Progenitor cell of endocrine pancreas (in vitro differentiated cells): ENCODE results near the gene UNC93B1. TPM values are rescaled to one million over a fixed set of nuclear protein-coding genes. Genes with fewer than 3 reads are reported as not detected.

ENCODE experiments used
- DNase-seq: peaks from one replicate; pipeline ENCODE4 v3.0.0; 2021; ENCODE audit warnings: low spot score; ENCODE audit not compliant: unreplicated experiment
- H3K27ac Mint-ChIP-seq: 2 replicates; pipeline ENCODE4 v1.8.0; 2021; ENCODE audit warnings: mild to moderate bottlenecking, moderate library complexity, mixed read lengths
- H3K27me3 Mint-ChIP-seq: 2 replicates; pipeline ENCODE4 v1.8.0; 2021; ENCODE audit warnings: mixed read lengths
- H3K36me3 Mint-ChIP-seq: 2 replicates; pipeline ENCODE4 v1.8.0; 2022; ENCODE audit warnings: mixed read lengths; ENCODE audit not compliant: insufficient read depth
- H3K4me1 Mint-ChIP-seq: 2 replicates; pipeline ENCODE4 v1.8.0; 2021; ENCODE audit warnings: low read depth, mixed read lengths
- H3K4me3 Mint-ChIP-seq: 2 replicates; pipeline ENCODE4 v1.8.0; 2021; ENCODE audit warnings: low read depth, mild to moderate bottlenecking, moderate library complexity, mixed read lengths
- H3K9me3 Mint-ChIP-seq: 2 replicates; pipeline ENCODE4 v1.8.0; 2021; ENCODE audit warnings: low read depth, mixed read lengths
- total RNA-seq: library from RNA; stranded (reverse); gene quantifications from 2 replicates; pipeline ENCODE4 v1.2.1, GENCODE V29; 2021
- TF ChIP-seq, protein P1 (sequence below): fragments of 200-600 bp; sonication (generic); IDR thresholded peaks from one replicate; pipeline ENCODE4 v1.5.0; 2021; ENCODE audit warnings: antibody characterized with exemption, mild to moderate bottlenecking; ENCODE audit not compliant: unreplicated experiment

Gene UNC93B1
- total RNA-seq, 1 donor from 2014 or later, result 8.0 TPM

DNA sequence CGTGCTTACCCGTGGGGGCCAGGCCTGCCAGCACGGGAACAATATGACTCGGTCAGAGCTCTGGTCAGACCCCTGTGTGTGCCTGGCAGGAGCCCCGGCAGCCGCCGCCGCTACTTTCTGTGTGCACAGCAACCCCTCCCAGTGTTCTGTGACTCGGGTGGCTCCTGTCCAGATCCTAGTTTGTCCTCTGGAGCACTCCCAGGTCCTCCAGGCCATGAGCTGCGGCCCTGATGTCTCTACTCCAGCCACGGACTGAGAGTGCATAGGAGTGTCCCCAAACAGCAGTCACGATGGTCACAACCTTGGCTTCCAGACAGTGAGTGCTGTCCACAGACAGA is 29.8 kb upstream of the UNC93B1 start:
- Mint-ChIP-seq H3K4me1 (peaks cover 10% of the 10 kb centered on the region), H3K4me3 (no peak overlapping the region), H3K9me3 (no peaks in the 10 kb centered on the region), H3K36me3 (no peaks in the 10 kb centered on the region), H3K27me3 (no peaks in the 10 kb centered on the region), H3K27ac (no peak overlapping the region)
- DNase-seq, result no peak
- TF ChIP-seq, protein P1, sequence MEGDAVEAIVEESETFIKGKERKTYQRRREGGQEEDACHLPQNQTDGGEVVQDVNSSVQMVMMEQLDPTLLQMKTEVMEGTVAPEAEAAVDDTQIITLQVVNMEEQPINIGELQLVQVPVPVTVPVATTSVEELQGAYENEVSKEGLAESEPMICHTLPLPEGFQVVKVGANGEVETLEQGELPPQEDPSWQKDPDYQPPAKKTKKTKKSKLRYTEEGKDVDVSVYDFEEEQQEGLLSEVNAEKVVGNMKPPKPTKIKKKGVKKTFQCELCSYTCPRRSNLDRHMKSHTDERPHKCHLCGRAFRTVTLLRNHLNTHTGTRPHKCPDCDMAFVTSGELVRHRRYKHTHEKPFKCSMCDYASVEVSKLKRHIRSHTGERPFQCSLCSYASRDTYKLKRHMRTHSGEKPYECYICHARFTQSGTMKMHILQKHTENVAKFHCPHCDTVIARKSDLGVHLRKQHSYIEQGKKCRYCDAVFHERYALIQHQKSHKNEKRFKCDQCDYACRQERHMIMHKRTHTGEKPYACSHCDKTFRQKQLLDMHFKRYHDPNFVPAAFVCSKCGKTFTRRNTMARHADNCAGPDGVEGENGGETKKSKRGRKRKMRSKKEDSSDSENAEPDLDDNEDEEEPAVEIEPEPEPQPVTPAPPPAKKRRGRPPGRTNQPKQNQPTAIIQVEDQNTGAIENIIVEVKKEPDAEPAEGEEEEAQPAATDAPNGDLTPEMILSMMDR, result no peak

DNA sequence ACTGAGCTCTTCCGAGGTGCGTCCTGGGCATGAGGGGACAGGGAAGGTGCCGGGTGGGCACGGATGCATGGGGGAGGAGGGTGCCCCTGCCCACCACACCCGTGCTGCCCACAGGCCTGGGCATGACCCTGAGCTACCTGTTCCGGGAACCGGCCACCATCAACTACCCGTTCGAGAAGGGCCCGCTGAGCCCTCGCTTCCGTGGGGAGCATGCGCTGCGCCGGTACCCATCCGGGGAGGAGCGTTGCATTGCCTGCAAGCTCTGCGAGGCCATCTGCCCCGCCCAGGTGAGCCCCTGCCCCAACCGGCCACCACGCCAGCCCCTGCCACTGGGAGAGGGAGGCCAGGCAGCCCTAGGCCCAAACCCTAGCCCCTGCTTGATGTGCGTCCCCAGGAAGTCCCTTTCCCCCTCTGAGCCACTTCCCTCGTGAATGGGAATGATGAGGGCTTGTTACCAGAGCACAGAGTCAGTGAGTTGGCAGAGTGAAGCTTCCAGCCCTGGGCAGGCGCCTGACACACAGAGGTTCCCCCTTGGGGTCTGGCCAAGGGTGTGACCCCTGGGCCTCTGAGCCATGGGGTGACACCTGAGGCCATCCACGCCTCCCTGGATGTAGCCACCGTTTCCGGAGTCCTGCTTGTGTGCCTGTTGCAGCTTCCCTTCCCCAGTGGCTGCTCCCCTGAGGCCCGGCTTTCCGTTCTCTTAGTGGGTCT is 29.3 kb upstream of the UNC93B1 start:
- Mint-ChIP-seq H3K4me3 (no peak overlapping the region), H3K36me3 (no peaks in the 10 kb centered on the region), H3K27me3 (no peaks in the 10 kb centered on the region), H3K9me3 (no peaks in the 10 kb centered on the region), H3K4me1 (peaks cover 10% of the 10 kb centered on the region), H3K27ac (no peak overlapping the region)
- TF ChIP-seq, protein P1, result no peak
- no peak for DNase-seq

DNA sequence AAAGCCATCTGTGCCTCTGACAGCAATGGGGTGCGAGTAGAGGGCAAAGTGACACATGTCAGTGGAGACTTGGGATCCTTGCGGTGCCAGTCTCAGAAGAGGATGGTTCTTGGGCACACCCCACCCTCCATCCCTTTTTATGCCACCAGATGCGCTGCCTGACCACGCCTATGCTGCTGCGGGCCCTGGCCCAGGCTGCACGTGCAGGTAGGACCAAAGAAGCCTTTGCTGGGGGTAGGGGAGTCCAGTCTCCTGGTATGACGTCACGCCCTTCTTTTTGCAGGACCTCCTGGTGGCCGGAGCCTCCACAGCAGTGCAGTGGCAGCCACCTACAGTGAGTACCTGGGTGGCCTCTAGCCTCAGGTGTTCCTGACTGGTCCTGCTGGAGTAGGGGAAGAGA is 28.1 kb upstream of the UNC93B1 start:
- TF ChIP-seq, protein P1, result no peak
- no peak overlapping the region for H3K27ac Mint-ChIP-seq
- no peaks in the 10 kb centered on the region for H3K36me3 Mint-ChIP-seq
- H3K9me3 Mint-ChIP-seq, result no peaks in the 10 kb centered on the region
- no peak for DNase-seq
- H3K4me1 Mint-ChIP-seq, result peaks cover 10% of the 10 kb centered on the region
- no peaks in the 10 kb centered on the region for H3K27me3 Mint-ChIP-seq
- H3K4me3 Mint-ChIP-seq, result peak overlapping the region; percentile 93

DNA sequence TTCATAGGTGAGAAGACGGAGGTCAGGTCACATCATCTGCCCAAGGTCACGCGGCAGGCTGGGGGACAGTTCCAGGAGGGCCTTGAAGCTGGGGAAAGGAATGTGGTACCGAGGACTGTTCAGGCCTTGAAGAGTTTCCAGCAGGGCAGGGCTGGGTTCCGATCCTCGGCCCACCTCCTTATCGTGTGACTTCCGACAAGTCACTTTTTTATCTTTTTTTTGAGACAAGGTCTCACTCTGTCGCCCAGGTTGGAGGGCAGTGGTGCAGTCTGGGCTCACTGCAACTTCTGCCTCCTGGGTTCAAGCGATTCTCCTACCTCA is 27.2 kb upstream of the UNC93B1 start:
- Mint-ChIP-seq H3K27me3 (no peaks in the 10 kb centered on the region), H3K27ac (peak overlapping the region; percentile 95), H3K9me3 (no peaks in the 10 kb centered on the region), H3K4me1 (peaks cover 10% of the 10 kb centered on the region), H3K36me3 (no peaks in the 10 kb centered on the region), H3K4me3 (peak overlapping the region; percentile 93)
- DNase-seq, result no peak
- TF ChIP-seq, protein P1, result no peak

DNA sequence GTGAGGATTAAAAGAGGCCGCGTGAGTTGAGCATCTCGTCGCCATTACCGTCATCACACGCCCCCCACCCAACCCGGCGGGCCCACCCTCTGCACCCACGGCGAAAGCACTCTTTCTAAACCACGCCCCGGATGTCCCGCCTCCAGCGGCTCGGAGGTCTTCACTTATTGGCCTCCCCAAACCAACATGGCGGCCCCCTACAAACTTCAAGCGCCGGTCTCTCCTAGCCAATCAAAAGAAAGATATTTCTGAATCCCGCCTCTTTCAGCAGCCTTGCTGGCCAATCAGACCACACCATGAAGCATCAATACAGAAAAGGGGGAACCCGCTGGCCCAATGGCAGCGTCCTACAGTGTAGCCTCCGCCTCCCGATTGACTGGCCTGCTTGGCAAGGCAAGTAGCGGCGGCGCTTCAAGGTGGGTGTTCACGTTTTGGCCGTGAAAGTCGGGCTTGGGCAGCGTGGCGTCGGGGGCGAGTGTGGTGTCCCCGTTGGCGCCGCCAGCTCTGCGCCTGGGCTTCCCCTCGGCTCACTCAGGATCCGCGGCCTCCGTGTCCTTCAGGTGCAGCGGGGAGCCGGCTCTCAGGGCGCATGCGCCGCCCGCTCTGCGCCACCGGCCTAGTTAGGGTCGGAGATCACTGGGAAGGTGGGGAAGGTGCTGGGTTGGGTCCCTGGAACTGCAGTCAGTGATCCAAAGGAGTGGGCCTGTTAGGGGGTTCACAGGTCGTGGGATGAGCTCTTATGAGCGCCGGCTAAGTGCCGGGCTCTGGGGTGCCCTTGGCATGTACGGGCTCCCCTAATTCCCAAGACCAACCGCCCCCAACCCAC is 26.6 kb upstream of the UNC93B1 start, which contains the start of gene NDUFS8:
Gene NDUFS8, plus strand, starts transcription at position 364 of the 826 bp plus-strand sequence. CDS start 1,471 bp downstream, outside the sequence.
- H3K27me3 Mint-ChIP-seq, result no peaks in the 10 kb centered on the region
- peak within 1 kb of the TSS; percentile 93 for H3K4me3 Mint-ChIP-seq

More for the DNA sequence above, 26.6 kb upstream of the UNC93B1 start, which contains the start of gene NDUFS8:
- H3K36me3 Mint-ChIP-seq, result peaks cover 1% of the 10 kb centered on the region
- peaks cover 10% of the 10 kb centered on the region for H3K4me1 Mint-ChIP-seq
- TF ChIP-seq, protein P1, result no peak
- no peaks in the 10 kb centered on the region for H3K9me3 Mint-ChIP-seq
- H3K27ac Mint-ChIP-seq, result peak within 1 kb of the TSS; percentile 95
- peak; percentile 88 for DNase-seq
